DOHH2 (cell line): Measurements from ENCODE around the gene C1orf50.

Experiments
- CTCF ChIP-seq: fragments of 200-600 bp; sonication (generic); IDR thresholded peaks from one replicate; pipeline ENCODE4 v1.5.1; 2014; ENCODE audit warnings: antibody characterized with exemption, mild to moderate bottlenecking, low read depth, low read length; ENCODE audit not compliant: poor library complexity, severe bottlenecking
- EZH2phosphoT487 ChIP-seq: fragments of 200-600 bp; sonication (generic); IDR thresholded peaks from 2 replicates; pipeline ENCODE4 v1.6.1; 2017; ENCODE audit warnings: borderline replicate concordance, mild to moderate bottlenecking, antibody characterized with exemption, low read length, moderate library complexity, mixed read lengths

- TF ChIP-seq CTCF (no peak), EZH2phosphoT487 (no peak)
Measured at GRCh38 chr1:42824481-42825035, 57.5 kb downstream of the C1orf50 start.
